ENCODE measurements around the gene PI4K2B.

DNA sequence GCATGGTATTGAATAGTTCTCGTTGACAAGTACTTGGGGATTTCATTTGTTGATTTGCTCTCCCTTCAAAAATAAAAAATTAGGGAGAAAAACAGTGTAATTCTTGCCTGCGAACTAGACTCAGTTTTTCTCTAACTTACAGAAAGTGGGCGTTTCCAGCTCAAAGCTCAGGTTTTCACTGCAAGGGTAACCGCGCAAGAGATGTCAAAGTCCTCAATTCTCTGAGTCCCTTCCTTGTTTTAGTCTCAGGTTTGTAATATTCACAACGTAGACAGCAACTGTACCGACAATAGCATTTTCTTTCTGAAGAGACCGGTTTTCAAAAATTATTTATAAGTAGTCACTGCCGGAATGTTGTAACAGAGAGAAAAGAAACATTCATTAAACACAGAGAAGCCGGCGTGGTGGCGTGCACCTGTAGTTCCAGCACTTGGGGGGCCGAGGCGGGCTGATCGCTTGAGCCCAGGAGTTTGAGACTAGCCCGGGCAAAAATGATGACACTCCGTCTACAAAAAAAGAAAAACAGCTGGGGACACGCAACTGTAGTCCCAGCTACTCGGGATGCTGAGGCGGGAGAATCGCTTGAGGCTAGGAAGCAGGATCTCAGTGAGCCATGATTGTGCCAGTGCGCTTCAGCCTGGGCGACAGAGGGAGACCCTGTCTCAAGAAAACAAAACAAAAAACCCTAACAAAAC, 79.5 kb downstream of the PI4K2B start:
- TF ChIP-seq, protein P1, sequence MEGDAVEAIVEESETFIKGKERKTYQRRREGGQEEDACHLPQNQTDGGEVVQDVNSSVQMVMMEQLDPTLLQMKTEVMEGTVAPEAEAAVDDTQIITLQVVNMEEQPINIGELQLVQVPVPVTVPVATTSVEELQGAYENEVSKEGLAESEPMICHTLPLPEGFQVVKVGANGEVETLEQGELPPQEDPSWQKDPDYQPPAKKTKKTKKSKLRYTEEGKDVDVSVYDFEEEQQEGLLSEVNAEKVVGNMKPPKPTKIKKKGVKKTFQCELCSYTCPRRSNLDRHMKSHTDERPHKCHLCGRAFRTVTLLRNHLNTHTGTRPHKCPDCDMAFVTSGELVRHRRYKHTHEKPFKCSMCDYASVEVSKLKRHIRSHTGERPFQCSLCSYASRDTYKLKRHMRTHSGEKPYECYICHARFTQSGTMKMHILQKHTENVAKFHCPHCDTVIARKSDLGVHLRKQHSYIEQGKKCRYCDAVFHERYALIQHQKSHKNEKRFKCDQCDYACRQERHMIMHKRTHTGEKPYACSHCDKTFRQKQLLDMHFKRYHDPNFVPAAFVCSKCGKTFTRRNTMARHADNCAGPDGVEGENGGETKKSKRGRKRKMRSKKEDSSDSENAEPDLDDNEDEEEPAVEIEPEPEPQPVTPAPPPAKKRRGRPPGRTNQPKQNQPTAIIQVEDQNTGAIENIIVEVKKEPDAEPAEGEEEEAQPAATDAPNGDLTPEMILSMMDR (IDR thresholded peaks at IDR 0.05; ENCODE audit: low read depth, low read length, poor library complexity, severe bottlenecking), result no peak
- TF ChIP-seq EZH2phosphoT487 (IDR thresholded peaks at IDR 0.05; ENCODE audit: borderline replicate concordance, low read length), result no peak

Data from DOHH2 (cell line).